ENCODE results near the gene LSP1. TPM values are rescaled to one million over a fixed set of nuclear protein-coding genes. Genes with fewer than 3 reads are reported as not detected.

The LSP1 gene
- total RNA-seq, 1 experiment from 2014 or later: not detected

- intact Hi-C loops (cut with micrococcal nuclease; ENCODE audit: unreplicated experiment): no loop called here
- no peaks in the 10 kb centered on the region for H3K36me3 ChIP-seq (ENCODE audit: insufficient read depth, low read length, poor library complexity, severe bottlenecking)
- no TSS peak for BruUV-seq (replicated peaks)
- H3K27me3 ChIP-seq (replicated peaks; ENCODE audit: insufficient read depth, low read depth, low read length, poor library complexity): peaks cover 11% of the 10 kb centered on the region
- H3K4me3 ChIP-seq (ENCODE audit: low read depth, low read length, poor library complexity, severe bottlenecking): no peak overlapping the region
- no peak overlapping the region for H3K27ac ChIP-seq (ENCODE audit: low read depth, low read length, poor library complexity, severe bottlenecking)
- ChIA-PET CTCF (no interaction called here), POLR2A (ENCODE audit: low non-redundant PET) (no interaction called here)
- H3K4me1 ChIP-seq (ENCODE audit: insufficient read depth, low read length, poor library complexity, severe bottlenecking): no peaks in the 10 kb centered on the region
- no peaks in the 10 kb centered on the region for H3K9me3 ChIP-seq (ENCODE audit: low read depth, low read length, poor library complexity, severe bottlenecking)
- DNase-seq (ENCODE audit: low spot score): no peak
- TF ChIP-seq EZH2 (IDR thresholded peaks at IDR 0.05; ENCODE audit: borderline replicate concordance, low read depth, low read length, poor library complexity, severe bottlenecking) (no peak), CTCF (conservative IDR thresholded peaks at IDR 0.05; ENCODE audit: low read depth, low read length) (no peak)
Observed at GRCh38 chr11:1824221-1825038, 28.5 kb upstream of the LSP1 start.

GRCh38 chr11:1825039-1825740 is 27.7 kb upstream of the LSP1 start:
- POLR2A ChIA-PET (ENCODE audit: low non-redundant PET): no interaction called here
- DNase-seq (ENCODE audit: low spot score): no peak

More at GRCh38 chr11:1825039-1825740, 27.7 kb upstream of the LSP1 start:
- intact Hi-C loops (cut with micrococcal nuclease; ENCODE audit: unreplicated experiment): no loop called here
- peaks cover 12% of the 10 kb centered on the region for H3K27me3 ChIP-seq (replicated peaks; ENCODE audit: insufficient read depth, low read depth, low read length, poor library complexity)
- BruUV-seq (replicated peaks): no TSS peak
- TF ChIP-seq EZH2 (IDR thresholded peaks at IDR 0.05; ENCODE audit: borderline replicate concordance, low read depth, low read length, poor library complexity, severe bottlenecking) (no peak), CTCF (conservative IDR thresholded peaks at IDR 0.05; ENCODE audit: low read depth, low read length) (no peak)
- no peaks in the 10 kb centered on the region for H3K36me3 ChIP-seq (ENCODE audit: insufficient read depth, low read length, poor library complexity, severe bottlenecking)
- H3K9me3 ChIP-seq (ENCODE audit: low read depth, low read length, poor library complexity, severe bottlenecking): no peaks in the 10 kb centered on the region
- no peaks in the 10 kb centered on the region for H3K4me1 ChIP-seq (ENCODE audit: insufficient read depth, low read length, poor library complexity, severe bottlenecking)
- H3K4me3 ChIP-seq (ENCODE audit: low read depth, low read length, poor library complexity, severe bottlenecking): no peak overlapping the region
- no peak overlapping the region for H3K27ac ChIP-seq (ENCODE audit: low read depth, low read length, poor library complexity, severe bottlenecking)
- CTCF ChIA-PET: no interaction called here

Measured in A673 (cell line).